ENCODE measurements around the gene SCAP.

Gene SCAP

DNA sequence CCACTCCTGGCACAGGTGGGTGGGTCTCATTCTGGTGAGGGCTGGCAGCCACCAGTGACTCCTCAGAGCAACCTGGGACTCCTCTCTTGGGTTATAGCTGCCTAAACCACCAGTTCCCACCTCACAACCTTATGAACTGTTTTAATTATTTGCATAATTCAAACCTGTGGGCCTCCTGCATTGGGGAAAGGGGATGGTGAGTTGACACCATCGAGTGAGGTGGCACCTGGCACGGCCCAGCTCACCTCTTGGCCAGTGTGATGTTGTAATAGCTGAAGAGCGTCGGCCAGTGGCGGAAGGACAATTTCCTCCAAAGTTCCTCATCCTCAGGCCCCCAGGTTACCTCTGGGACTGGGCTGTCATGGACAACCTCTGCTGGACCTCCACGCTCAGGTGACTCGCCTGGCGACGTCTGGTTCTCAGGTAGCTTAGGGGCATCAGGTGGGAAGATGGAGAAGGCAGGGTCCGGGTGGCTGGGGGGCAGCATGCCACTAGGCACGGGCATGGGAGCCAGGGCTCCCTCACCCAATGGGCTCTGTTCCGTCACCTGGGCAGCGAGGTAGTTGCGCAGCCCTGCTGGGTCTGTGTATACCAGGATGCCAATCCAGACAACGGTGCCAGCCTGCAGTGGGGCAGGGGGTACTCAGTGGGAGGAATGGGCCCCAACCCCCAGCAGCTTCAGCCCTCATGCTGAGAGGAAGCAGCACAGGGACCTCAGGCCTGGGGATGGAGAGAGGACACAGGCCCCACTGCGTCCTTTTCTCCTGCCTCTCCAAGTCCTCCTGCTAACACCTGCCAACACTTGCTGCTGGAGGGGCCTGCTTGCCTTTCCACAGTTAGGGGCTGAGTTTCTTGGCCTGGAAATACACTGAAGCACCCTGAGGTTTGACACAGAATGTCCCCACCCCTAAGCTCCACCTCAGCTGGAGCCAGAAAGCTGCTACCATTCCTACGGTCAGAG lies 56.4 kb downstream of the SCAP start:
- DNase-seq (ENCODE audit: low read depth) = no peak
- TF ChIP-seq, protein P1, sequence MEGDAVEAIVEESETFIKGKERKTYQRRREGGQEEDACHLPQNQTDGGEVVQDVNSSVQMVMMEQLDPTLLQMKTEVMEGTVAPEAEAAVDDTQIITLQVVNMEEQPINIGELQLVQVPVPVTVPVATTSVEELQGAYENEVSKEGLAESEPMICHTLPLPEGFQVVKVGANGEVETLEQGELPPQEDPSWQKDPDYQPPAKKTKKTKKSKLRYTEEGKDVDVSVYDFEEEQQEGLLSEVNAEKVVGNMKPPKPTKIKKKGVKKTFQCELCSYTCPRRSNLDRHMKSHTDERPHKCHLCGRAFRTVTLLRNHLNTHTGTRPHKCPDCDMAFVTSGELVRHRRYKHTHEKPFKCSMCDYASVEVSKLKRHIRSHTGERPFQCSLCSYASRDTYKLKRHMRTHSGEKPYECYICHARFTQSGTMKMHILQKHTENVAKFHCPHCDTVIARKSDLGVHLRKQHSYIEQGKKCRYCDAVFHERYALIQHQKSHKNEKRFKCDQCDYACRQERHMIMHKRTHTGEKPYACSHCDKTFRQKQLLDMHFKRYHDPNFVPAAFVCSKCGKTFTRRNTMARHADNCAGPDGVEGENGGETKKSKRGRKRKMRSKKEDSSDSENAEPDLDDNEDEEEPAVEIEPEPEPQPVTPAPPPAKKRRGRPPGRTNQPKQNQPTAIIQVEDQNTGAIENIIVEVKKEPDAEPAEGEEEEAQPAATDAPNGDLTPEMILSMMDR (IDR thresholded peaks at IDR 0.05; ENCODE audit: insufficient read depth, low read depth, low read length, missing control alignments) = no peak
- H3K4me3 ChIP-seq (ENCODE audit: low read length) = no peak overlapping the region

- no peak overlapping the region for H3K4me3 ChIP-seq (ENCODE audit: low read length)
- TF ChIP-seq, protein P1 (IDR thresholded peaks at IDR 0.05; ENCODE audit: insufficient read depth, low read depth, low read length, missing control alignments) = peak; percentile 13
- no peak for DNase-seq (ENCODE audit: low read depth)
Observed at GRCh38 chr3:47418167-47419082, 57.3 kb downstream of the SCAP start.

- DNase-seq (ENCODE audit: low read depth) = no peak
- TF ChIP-seq, protein P1 (IDR thresholded peaks at IDR 0.05; ENCODE audit: insufficient read depth, low read depth, low read length, missing control alignments) = no peak
- no peak overlapping the region for H3K4me3 ChIP-seq (ENCODE audit: low read length)
Observed at GRCh38 chr3:47416041-47416440, 59.7 kb downstream of the SCAP start.

- TF ChIP-seq, protein P1 (IDR thresholded peaks at IDR 0.05; ENCODE audit: insufficient read depth, low read depth, low read length, missing control alignments) = no peak
- no peak overlapping the region for H3K4me3 ChIP-seq (ENCODE audit: low read length)
- DNase-seq (ENCODE audit: low read depth) = no peak
Observed at GRCh38 chr3:47414666-47415587, 60.8 kb downstream of the SCAP start.

DNA sequence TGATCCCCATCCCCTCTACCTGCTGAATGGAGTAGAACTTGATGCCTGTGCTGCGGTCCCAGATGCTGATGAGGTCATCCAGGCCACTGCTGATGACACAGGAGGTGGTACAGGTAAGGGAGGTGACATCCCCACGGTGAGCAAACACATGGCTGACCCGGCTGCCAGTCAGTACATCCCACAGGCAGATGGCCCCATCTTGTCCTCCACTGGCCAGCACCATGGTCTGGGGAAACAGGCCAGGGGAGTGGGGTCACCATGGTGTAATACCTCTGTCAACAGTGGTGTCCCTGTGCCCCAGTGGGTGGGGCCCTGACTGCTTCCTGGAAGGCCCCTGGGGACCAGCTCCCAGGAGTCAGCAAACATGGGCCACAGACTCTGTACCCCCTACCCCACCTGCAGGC lies 61.6 kb downstream of the SCAP start:
- DNase-seq (ENCODE audit: low read depth) = no peak
- TF ChIP-seq, protein P1 (IDR thresholded peaks at IDR 0.05; ENCODE audit: insufficient read depth, low read depth, low read length, missing control alignments) = no peak

GRCh38 chr3:47413751-47414150 lies 62.0 kb downstream of the SCAP start:
- no peak for DNase-seq (ENCODE audit: low read depth)
- TF ChIP-seq, protein P1 (IDR thresholded peaks at IDR 0.05; ENCODE audit: insufficient read depth, low read depth, low read length, missing control alignments) = no peak
- no peak overlapping the region for H3K4me3 ChIP-seq (ENCODE audit: low read length)

More for the DNA sequence above, 61.6 kb downstream of the SCAP start:
- H3K4me3 ChIP-seq (ENCODE audit: low read length) = no peak overlapping the region
